ENCODE data around the gene WDR7. TPM values are rescaled to one million over a fixed set of nuclear protein-coding genes. Genes with fewer than 3 reads are reported as not detected.

The WDR7 gene
- total and polyA plus RNA-seq, 2 experiments from 2014 or later = 5.9 to 19.0 TPM

- Histone ChIP-seq H3K36me3 (replicated peaks; ENCODE audit: insufficient read depth, low read depth) (no peaks in the 10 kb centered on the region), H3K4me2 (no peak overlapping the region), H3K9me2 (replicated peaks; ENCODE audit: insufficient read depth) (no peaks in the 10 kb centered on the region), H3K27ac (no peak overlapping the region), H3K4me1 (ENCODE audit: insufficient read depth) (no peaks in the 10 kb centered on the region), H3K27me3 (no peaks in the 10 kb centered on the region), H3K9me3 (ENCODE audit: low read depth) (no peaks in the 10 kb centered on the region), H3K4me3 (no peak overlapping the region), H2AFZ (no peak overlapping the region), H4K20me1 (ENCODE audit: insufficient read depth, poor library complexity, severe bottlenecking) (no peaks in the 10 kb centered on the region), H3K79me2 (no peaks in the 10 kb centered on the region)
- 78% methylated on average over 1 of the region's 1 CpG for WGBS (ENCODE audit: low lambda C conversion rate, missing lambda C conversion rate)
- TF ChIP-seq EZH2phosphoT487 (IDR thresholded peaks at IDR 0.05; ENCODE audit: low read depth, severe bottlenecking, unreplicated experiment) = no peak
- no peak for TF ChIP-seq EZH2 (IDR thresholded peaks at IDR 0.05; ENCODE audit: borderline replicate concordance)
- no peak for TF ChIP-seq CTCF (IDR thresholded peaks at IDR 0.05; ENCODE audit: poor library complexity)
- DNase-seq (ENCODE audit: low spot score) = no peak
Measured at GRCh38 chr18:56740645-56741044, 89.5 kb downstream of the WDR7 start.

- no peaks in the 10 kb centered on the region for H3K9me2 ChIP-seq (replicated peaks; ENCODE audit: insufficient read depth)
- no peak overlapping the region for H3K27ac ChIP-seq
- TF ChIP-seq EZH2 (IDR thresholded peaks at IDR 0.05; ENCODE audit: borderline replicate concordance) (no peak), EZH2phosphoT487 (IDR thresholded peaks at IDR 0.05; ENCODE audit: low read depth, severe bottlenecking, unreplicated experiment) (no peak)
- H3K36me3 ChIP-seq (replicated peaks; ENCODE audit: insufficient read depth, low read depth) = no peaks in the 10 kb centered on the region
- H3K4me2 ChIP-seq = no peak overlapping the region
- no peaks in the 10 kb centered on the region for H3K79me2 ChIP-seq
- no peak for DNase-seq (ENCODE audit: low spot score)
- no peaks in the 10 kb centered on the region for H3K9me3 ChIP-seq (ENCODE audit: low read depth)
- no peaks in the 10 kb centered on the region for H3K4me1 ChIP-seq (ENCODE audit: insufficient read depth)
- H4K20me1 ChIP-seq (ENCODE audit: insufficient read depth, poor library complexity, severe bottlenecking) = no peaks in the 10 kb centered on the region
- 92% methylated on average over 1 of the region's 1 CpG for WGBS (ENCODE audit: low lambda C conversion rate, missing lambda C conversion rate)
- no peak overlapping the region for H3K4me3 ChIP-seq
- H3K27me3 ChIP-seq = no peaks in the 10 kb centered on the region
- no peak overlapping the region for H2AFZ ChIP-seq
Measured at GRCh38 chr18:56741685-56742084, 90.5 kb downstream of the WDR7 start.

GRCh38 chr18:56743115-56743514 lies 92.0 kb downstream of the WDR7 start:
- no peaks in the 10 kb centered on the region for H3K36me3 ChIP-seq (replicated peaks; ENCODE audit: insufficient read depth, low read depth)
- H3K4me1 ChIP-seq (ENCODE audit: insufficient read depth) = no peaks in the 10 kb centered on the region
- DNase-seq (ENCODE audit: low spot score) = no peak
- H4K20me1 ChIP-seq (ENCODE audit: insufficient read depth, poor library complexity, severe bottlenecking) = no peaks in the 10 kb centered on the region
- no peaks in the 10 kb centered on the region for H3K79me2 ChIP-seq
- H3K4me3 ChIP-seq = no peak overlapping the region
- H3K27ac ChIP-seq = no peak overlapping the region
- no peak overlapping the region for H3K4me2 ChIP-seq
- no peaks in the 10 kb centered on the region for H3K27me3 ChIP-seq
- 96% methylated on average over 4 of the region's 4 CpGs for WGBS (ENCODE audit: low lambda C conversion rate, missing lambda C conversion rate)
- no peak overlapping the region for H2AFZ ChIP-seq
- TF ChIP-seq EZH2phosphoT487 (IDR thresholded peaks at IDR 0.05; ENCODE audit: low read depth, severe bottlenecking, unreplicated experiment) = no peak
- TF ChIP-seq CTCF (IDR thresholded peaks at IDR 0.05; ENCODE audit: poor library complexity) = no peak
- TF ChIP-seq EZH2 (IDR thresholded peaks at IDR 0.05; ENCODE audit: borderline replicate concordance) = no peak
- H3K9me2 ChIP-seq (replicated peaks; ENCODE audit: insufficient read depth) = no peaks in the 10 kb centered on the region
- H3K9me3 ChIP-seq (ENCODE audit: low read depth) = no peaks in the 10 kb centered on the region

- no peaks in the 10 kb centered on the region for H3K9me2 ChIP-seq (replicated peaks; ENCODE audit: insufficient read depth)
- H3K4me3 ChIP-seq = no peak overlapping the region
- H3K79me2 ChIP-seq = no peaks in the 10 kb centered on the region
- no peak overlapping the region for H2AFZ ChIP-seq
- H3K9me3 ChIP-seq (ENCODE audit: low read depth) = no peaks in the 10 kb centered on the region
- TF ChIP-seq CTCF (IDR thresholded peaks at IDR 0.05; ENCODE audit: poor library complexity) (no peak), EZH2 (IDR thresholded peaks at IDR 0.05; ENCODE audit: borderline replicate concordance) (no peak), EZH2phosphoT487 (IDR thresholded peaks at IDR 0.05; ENCODE audit: low read depth, severe bottlenecking, unreplicated experiment) (no peak)
- H4K20me1 ChIP-seq (ENCODE audit: insufficient read depth, poor library complexity, severe bottlenecking) = no peaks in the 10 kb centered on the region
- H3K27ac ChIP-seq = no peak overlapping the region
- 100% methylated on average over 1 of the region's 1 CpG for WGBS (ENCODE audit: low lambda C conversion rate, missing lambda C conversion rate)
- no peak overlapping the region for H3K4me2 ChIP-seq
- no peak for DNase-seq (ENCODE audit: low spot score)
- no peaks in the 10 kb centered on the region for H3K4me1 ChIP-seq (ENCODE audit: insufficient read depth)
- no peaks in the 10 kb centered on the region for H3K27me3 ChIP-seq
- H3K36me3 ChIP-seq (replicated peaks; ENCODE audit: insufficient read depth, low read depth) = no peaks in the 10 kb centered on the region
Measured at GRCh38 chr18:56747032-56747658, 96.0 kb downstream of the WDR7 start.
